A673 (cell line): ENCODE results near the gene FGF22.
"Not testable (repeated sequence)": the region's sequence is repeated elsewhere in the genome, so short reads cannot be mapped to it uniquely, and the experiment has no call there.

ENCODE experiments used
- CTCF ChIP-seq: fragments of 300-800, 200-600 bp; sonication (generic); conservative IDR thresholded peaks from 2 replicates; pipeline ENCODE4 v1.5.1; 2017; ENCODE audit warnings: low read depth, mild to moderate bottlenecking, antibody characterized with exemption, low read length, moderate library complexity, mixed read lengths
- EZH2 ChIP-seq: fragments of 200-600 bp; sonication (generic); IDR thresholded peaks from 2 replicates; pipeline ENCODE4 v1.6.1; 2017; ENCODE audit warnings: borderline replicate concordance, low read depth, mild to moderate bottlenecking, mixed read lengths, antibody characterized with exemption, low read length; ENCODE audit not compliant: poor library complexity, severe bottlenecking

GRCh38 chr19:666985-667573 is 27.4 kb downstream of the FGF22 start:
- not testable (repeated sequence) for TF ChIP-seq CTCF, EZH2
